HepG2 (cell line): ENCODE results near the gene IRAK1BP1. TPM values are rescaled to one million over a fixed set of nuclear protein-coding genes. Genes with fewer than 3 reads are reported as not detected.
A peak's percentile ranks its signal among the peaks of the same experiment; 100 is the strongest.

Source experiments
- BRF2 ChIP-seq: sonication (generic); formaldehyde crosslinking; IDR thresholded peaks from 2 replicates; pipeline ENCODE4 v1.8.1; 2022; ENCODE audit warnings: mild to moderate bottlenecking, missing genetic modification reagents
- ELF3 ChIP-seq: IDR thresholded peaks from 2 replicates; pipeline ENCODE4 v1.6.1; 2016; ENCODE audit warnings: missing genetic modification reagents, missing compliant biosample characterization
- FOXA3 ChIP-seq: IDR thresholded peaks from 2 replicates; pipeline ENCODE4 v1.6.1; 2016; ENCODE audit warnings: missing genetic modification reagents, missing compliant biosample characterization
- GPBP1L1 ChIP-seq: sonication (generic); formaldehyde crosslinking; IDR thresholded peaks from 2 replicates; pipeline ENCODE4 v1.5.0; 2020; ENCODE audit warnings: mild to moderate bottlenecking, missing genetic modification reagents
- HDAC2 ChIP-seq: sonication (generic); formaldehyde crosslinking; IDR thresholded peaks from 2 replicates; pipeline ENCODE4 v1.4.0; 2020; ENCODE audit warnings: missing genetic modification reagents
- KDM6A ChIP-seq: IDR thresholded peaks from 2 replicates; pipeline ENCODE4 v1.6.1; 2016; ENCODE audit warnings: low read depth
- MAFK ChIP-seq, 2 experiments: IDR thresholded peaks in 1 of 2; conservative IDR thresholded peaks in 1 of 2; 2 replicates each; pipeline ENCODE4 v1.6.1; 2011; ENCODE audit warnings: improper control_type of control experiment in 2 of 2, low read length in 2 of 2
- NR0B2 ChIP-seq: sonication (generic); formaldehyde crosslinking; IDR thresholded peaks from 2 replicates; pipeline ENCODE4 v1.4.0; 2020; ENCODE audit warnings: mild to moderate bottlenecking, missing genetic modification reagents
- PAF1 ChIP-seq: IDR thresholded peaks from 2 replicates; pipeline ENCODE4 v1.6.1; 2016; ENCODE audit warnings: missing genetic modification reagents, missing compliant biosample characterization
- PHF20 ChIP-seq: sonication (generic); formaldehyde crosslinking; IDR thresholded peaks from 2 replicates; pipeline ENCODE4 v1.5.0; 2020; ENCODE audit warnings: mild to moderate bottlenecking, missing genetic modification reagents
- ZBTB20 ChIP-seq: sonication (generic); formaldehyde crosslinking; IDR thresholded peaks from 2 replicates; pipeline ENCODE4 v1.8.1; 2023; ENCODE audit warnings: missing genetic modification reagents, low read depth, mild to moderate bottlenecking, borderline replicate concordance
- ZNF136 ChIP-seq: sonication (generic); formaldehyde crosslinking; IDR thresholded peaks from 2 replicates; pipeline ENCODE4 v1.8.1; 2022; ENCODE audit warnings: low read depth, mild to moderate bottlenecking, moderate library complexity, missing genetic modification reagents
- ZNF18 ChIP-seq: sonication (generic); formaldehyde crosslinking; IDR thresholded peaks from 2 replicates; pipeline ENCODE4 v1.8.0; 2022; ENCODE audit warnings: mild to moderate bottlenecking, missing genetic modification reagents; ENCODE audit not compliant: insufficient replicate concordance
- ZNF382 ChIP-seq: sonication (generic); formaldehyde crosslinking; IDR thresholded peaks from 2 replicates; pipeline ENCODE4 v1.5.0; 2020; ENCODE audit warnings: missing genetic modification reagents, mild to moderate bottlenecking, borderline replicate concordance
- ZNF552 ChIP-seq: sonication (generic); formaldehyde crosslinking; IDR thresholded peaks from 2 replicates; pipeline ENCODE4 v1.9.0; 2022; ENCODE audit warnings: missing genetic modification reagents, mild to moderate bottlenecking, borderline replicate concordance
- ZNF646 ChIP-seq: sonication (generic); formaldehyde crosslinking; IDR thresholded peaks from 2 replicates; pipeline ENCODE4 v1.9.0; 2021; ENCODE audit warnings: mild to moderate bottlenecking, missing genetic modification reagents
- ZNF652 ChIP-seq: IDR thresholded peaks from 2 replicates; pipeline ENCODE4 v1.6.1; 2016; ENCODE audit warnings: low read depth, borderline replicate concordance
- ZNF709 ChIP-seq: sonication (generic); formaldehyde crosslinking; IDR thresholded peaks from 2 replicates; pipeline ENCODE4 v1.5.0; 2020; ENCODE audit warnings: mild to moderate bottlenecking, missing genetic modification reagents
- polyA plus RNA-seq, 8 experiments: library from polyadenylated mRNA; depleted of rRNA in 3 of 8; stranded (reverse) in 7 of 8; unstranded in 1 of 8; fragments of >200 nt; fragmentation: Illumina TruSeq in 4 of 8; extraction: Trizol in 4 of 8; gene quantifications; 2 replicates each; pipeline versions ENCODE4 v1.2.1 to v1.2.3, GENCODE V29; 2011 to 2016; ENCODE audit warnings: low read depth in 4 of 8, missing spikeins in 1 of 8, mixed read lengths in 1 of 8; ENCODE audit not compliant: insufficient read depth in 1 of 8
- total RNA-seq, 5 experiments: library from RNA; depleted of rRNA; stranded (reverse); fragments of >200 nt; fragmentation: Illumina TruSeq; extraction: Trizol; gene quantifications; 2 replicates each; pipeline ENCODE4 v1.2.3, GENCODE V29; 2016; ENCODE audit warnings: low read depth in 1 of 5

The IRAK1BP1 gene
- total and polyA plus RNA-seq, 2 of the 13 experiments (the other 11 are each of a cell fraction or from before 2014, with no cell fraction given), result 0.86 to 1.5 TPM

GRCh38 chr6:78867370-78868040 is at the start of gene IRAK1BP1 (continued):
- TF ChIP-seq ZNF652 (CRISPR knock-in tag) (no peak), ZNF18 (CRISPR knock-in tag) (peak; percentile 28), ZNF136 (CRISPR knock-in tag) (no peak; the same call in 1 of the 2 replicates), ZNF552 (CRISPR knock-in tag) (no peak), ELF3 (no peak), PHF20 (CRISPR knock-in tag) (peak; percentile 78), ZNF382 (CRISPR knock-in tag) (no peak), ZNF646 (CRISPR knock-in tag) (no peak), KDM6A (no peak), MAFK (conservative IDR thresholded peaks at IDR 0.05 in 1 of 2, IDR thresholded peaks at IDR 0.05 in 1 of 2; ENCODE audit: low read length in 2 of 2) (no peak), NR0B2 (0 out of 2 replicates have a peak, but pooled peaks have one; percentile 17), BRF2 (CRISPR knock-in tag) (no peak; the same call in 1 of the 2 replicates), ZBTB20 (CRISPR knock-in tag) (no peak), HDAC2 (no peak; the same call in 1 of the 2 replicates), FOXA3 (CRISPR knock-in tag) (peak; percentile 9; the same call in 1 of the 2 replicates), GPBP1L1 (no peak), PAF1 (no peak), ZNF709 (CRISPR knock-in tag) (0 out of 2 replicates have a peak, but pooled peaks have one; percentile 49)
